ENCODE results near the gene JAZF1. TPM values are rescaled to one million over a fixed set of nuclear protein-coding genes. Genes with fewer than 3 reads are reported as not detected.

The JAZF1 gene
- polyA plus RNA-seq, 1 donor from 2014 or later = 13.7 TPM

GRCh38 chr7:27826357-27826756 lies 354.2 kb downstream of the JAZF1 start:
- no peak overlapping the region for H3K4me3 Mint-ChIP-seq
- H3K36me3 Mint-ChIP-seq = peaks cover 2% of the 10 kb centered on the region

GRCh38 chr7:27825891-27826290 lies 354.7 kb downstream of the JAZF1 start:
- Mint-ChIP-seq H3K27ac (peak overlapping the region in 1 of 3 donors; percentile 31), H3K27me3 (no peaks in the 10 kb centered on the region), H3K9me3 (no peaks in the 10 kb centered on the region), H3K36me3 (peaks cover 2% of the 10 kb centered on the region), H3K4me1 (peaks cover 0 to 4% (median 1%) of the 10 kb centered on the region in 3 donors), H3K4me3 (no peak overlapping the region)

More at GRCh38 chr7:27826357-27826756, 354.2 kb downstream of the JAZF1 start:
- no peaks in the 10 kb centered on the region for H3K27me3 Mint-ChIP-seq
- H3K4me1 Mint-ChIP-seq = peaks cover 0 to 4% (median 1%) of the 10 kb centered on the region in 3 donors
- H3K27ac Mint-ChIP-seq = peak overlapping the region in 1 of 3 donors; percentile 31
- no peaks in the 10 kb centered on the region for H3K9me3 Mint-ChIP-seq

- H3K27ac Mint-ChIP-seq = no peak overlapping the region
- no peaks in the 10 kb centered on the region for H3K27me3 Mint-ChIP-seq
- H3K9me3 Mint-ChIP-seq = no peaks in the 10 kb centered on the region
- no peak overlapping the region for H3K4me3 Mint-ChIP-seq
- H3K4me1 Mint-ChIP-seq = peaks cover 0 to 1% (median 0%) of the 10 kb centered on the region in 3 donors
- peaks cover 2% of the 10 kb centered on the region for H3K36me3 Mint-ChIP-seq
Observed at GRCh38 chr7:27822245-27822644, 358.4 kb downstream of the JAZF1 start.

GRCh38 chr7:27812706-27813105 lies 367.9 kb downstream of the JAZF1 start:
- Mint-ChIP-seq H3K9me3 (no peaks in the 10 kb centered on the region), H3K27me3 (no peaks in the 10 kb centered on the region), H3K27ac (no peak overlapping the region), H3K4me3 (no peak overlapping the region), H3K4me1 (peaks cover 0 to 2% (median 0%) of the 10 kb centered on the region in 3 donors), H3K36me3 (peaks cover 10% of the 10 kb centered on the region)

- peak overlapping the region in 1 of 3 donors; percentile 17 for H3K27ac Mint-ChIP-seq
- H3K36me3 Mint-ChIP-seq = peaks cover 10% of the 10 kb centered on the region
- H3K4me3 Mint-ChIP-seq = no peak overlapping the region
- no peaks in the 10 kb centered on the region for H3K9me3 Mint-ChIP-seq
- H3K27me3 Mint-ChIP-seq = no peaks in the 10 kb centered on the region
- peaks cover 0 to 2% (median 2%) of the 10 kb centered on the region in 3 donors for H3K4me1 Mint-ChIP-seq
Observed at GRCh38 chr7:27810186-27810585, 370.4 kb downstream of the JAZF1 start.

- Mint-ChIP-seq H3K27ac (no peak overlapping the region), H3K36me3 (peaks cover 7% of the 10 kb centered on the region), H3K9me3 (no peaks in the 10 kb centered on the region), H3K4me3 (no peak overlapping the region), H3K4me1 (peaks cover 0 to 2% (median 2%) of the 10 kb centered on the region in 3 donors), H3K27me3 (no peaks in the 10 kb centered on the region)
Observed at GRCh38 chr7:27808626-27809025, 372.0 kb downstream of the JAZF1 start.

GRCh38 chr7:27804139-27804538 lies 376.5 kb downstream of the JAZF1 start:
- Mint-ChIP-seq H3K4me3 (no peak overlapping the region), H3K27ac (no peak overlapping the region), H3K9me3 (no peaks in the 10 kb centered on the region), H3K27me3 (no peaks in the 10 kb centered on the region), H3K4me1 (peaks cover 0 to 2% (median 2%) of the 10 kb centered on the region in 3 donors), H3K36me3 (peaks cover 5% of the 10 kb centered on the region)

- peaks cover 0 to 2% (median under 1%) of the 10 kb centered on the region in 3 donors for H3K4me1 Mint-ChIP-seq
- no peak overlapping the region for H3K27ac Mint-ChIP-seq
- H3K27me3 Mint-ChIP-seq = no peaks in the 10 kb centered on the region
- no peak overlapping the region for H3K4me3 Mint-ChIP-seq
- H3K9me3 Mint-ChIP-seq = no peaks in the 10 kb centered on the region
- peaks cover 5% of the 10 kb centered on the region for H3K36me3 Mint-ChIP-seq
Observed at GRCh38 chr7:27802999-27803398, 377.6 kb downstream of the JAZF1 start.

GRCh38 chr7:27799212-27799611 lies 381.4 kb downstream of the JAZF1 start:
- no peak overlapping the region for H3K4me3 Mint-ChIP-seq
- no peaks in the 10 kb centered on the region for H3K27me3 Mint-ChIP-seq
- peaks cover 5% of the 10 kb centered on the region for H3K36me3 Mint-ChIP-seq
- peaks cover 0 to 1% (median 0%) of the 10 kb centered on the region in 3 donors for H3K4me1 Mint-ChIP-seq
- H3K9me3 Mint-ChIP-seq = no peaks in the 10 kb centered on the region
- no peak overlapping the region for H3K27ac Mint-ChIP-seq

- Mint-ChIP-seq H3K27me3 (no peaks in the 10 kb centered on the region), H3K4me3 (no peak overlapping the region), H3K36me3 (peaks cover 6% of the 10 kb centered on the region), H3K9me3 (no peaks in the 10 kb centered on the region), H3K27ac (no peak overlapping the region), H3K4me1 (peaks cover 0 to 1% (median 0%) of the 10 kb centered on the region in 3 donors)
Observed at GRCh38 chr7:27795977-27796376, 384.6 kb downstream of the JAZF1 start.

GRCh38 chr7:27793780-27794179 lies 386.8 kb downstream of the JAZF1 start:
- peaks cover 0 to 3% (median 1%) of the 10 kb centered on the region in 3 donors for H3K4me1 Mint-ChIP-seq
- no peaks in the 10 kb centered on the region for H3K27me3 Mint-ChIP-seq

GRCh38 chr7:27788437-27788836 lies 392.2 kb downstream of the JAZF1 start:
- no peaks in the 10 kb centered on the region for H3K27me3 Mint-ChIP-seq
- H3K27ac Mint-ChIP-seq = no peak overlapping the region
- H3K4me3 Mint-ChIP-seq = no peak overlapping the region
- peaks cover 3 to 7% (median 6%) of the 10 kb centered on the region in 3 donors for H3K4me1 Mint-ChIP-seq
- peaks cover 5% of the 10 kb centered on the region for H3K36me3 Mint-ChIP-seq
- no peaks in the 10 kb centered on the region for H3K9me3 Mint-ChIP-seq

More at GRCh38 chr7:27793780-27794179, 386.8 kb downstream of the JAZF1 start:
- peaks cover 7% of the 10 kb centered on the region for H3K36me3 Mint-ChIP-seq
- no peak overlapping the region for H3K27ac Mint-ChIP-seq
- no peak overlapping the region for H3K4me3 Mint-ChIP-seq
- no peaks in the 10 kb centered on the region for H3K9me3 Mint-ChIP-seq

GRCh38 chr7:27784399-27785053 lies 396.1 kb downstream of the JAZF1 start:
- Mint-ChIP-seq H3K36me3 (peaks cover 4% of the 10 kb centered on the region), H3K4me1 (peaks cover 3 to 6% (median 6%) of the 10 kb centered on the region in 3 donors), H3K27me3 (no peaks in the 10 kb centered on the region), H3K4me3 (no peak overlapping the region), H3K9me3 (no peaks in the 10 kb centered on the region), H3K27ac (peak overlapping the region in 1 of 3 donors; percentile 3)

- H3K9me3 Mint-ChIP-seq = no peaks in the 10 kb centered on the region
- no peak overlapping the region for H3K27ac Mint-ChIP-seq
- H3K4me3 Mint-ChIP-seq = no peak overlapping the region
- no peaks in the 10 kb centered on the region for H3K27me3 Mint-ChIP-seq
- peaks cover 2% of the 10 kb centered on the region for H3K36me3 Mint-ChIP-seq
- H3K4me1 Mint-ChIP-seq = peaks cover 3 to 6% (median 6%) of the 10 kb centered on the region in 3 donors
Observed at GRCh38 chr7:27782849-27783248, 397.7 kb downstream of the JAZF1 start.

- peaks cover 3 to 8% (median 6%) of the 10 kb centered on the region in 3 donors for H3K4me1 Mint-ChIP-seq
- H3K27ac Mint-ChIP-seq = no peak overlapping the region
- no peak overlapping the region for H3K4me3 Mint-ChIP-seq
- no peaks in the 10 kb centered on the region for H3K9me3 Mint-ChIP-seq
- no peaks in the 10 kb centered on the region for H3K36me3 Mint-ChIP-seq
- no peaks in the 10 kb centered on the region for H3K27me3 Mint-ChIP-seq
Observed at GRCh38 chr7:27781188-27781587, 399.4 kb downstream of the JAZF1 start.
